Activated CD4-positive, alpha-beta T cell treated with anti-CD3 and anti-CD28 coated beads, Interleukin-2, amount 50 U/mL, for 4 hours (primary cell): ENCODE results near the gene PPIL6.

Experiments used
- DNase-seq, 2 experiments: peaks; one replicate each; pipeline ENCODE4 v3.0.0-alpha.2; 2020

PPIL6 gene

GRCh38 chr6:109440331-109441068 is at the start of gene PPIL6, which contains the start of gene SMPD2:
TSS of gene PPIL6 (minus strand) at chr6:109440628. CDS start at chr6:109440590, 38 bp downstream.
TSS of gene SMPD2 (plus strand) at chr6:109440724. CDS start at chr6:109441122, 398 bp downstream.
- peak; percentile 65 to 69 for DNase-seq

GRCh38 chr6:109488001-109488400 is 47.6 kb upstream of the PPIL6 start:
- DNase-seq: no peak

GRCh38 chr6:109486068-109486467 is 45.6 kb upstream of the PPIL6 start:
- no peak for DNase-seq

- no peak for DNase-seq
Observed at GRCh38 chr6:109485266-109485935, 45.0 kb upstream of the PPIL6 start.

GRCh38 chr6:109484122-109484521 is 43.7 kb upstream of the PPIL6 start:
- DNase-seq: no peak

GRCh38 chr6:109483735-109484057 is 43.3 kb upstream of the PPIL6 start:
- DNase-seq: no peak

- DNase-seq: peak; percentile 85
Observed at GRCh38 chr6:109482905-109483734, 42.7 kb upstream of the PPIL6 start, which contains the start of gene ZBTB24. TSS of gene ZBTB24 (minus strand) at chr6:109483219. CDS start at chr6:109482026, 1,193 bp downstream.

- no peak for DNase-seq
Observed at GRCh38 chr6:109480993-109481480, 40.6 kb upstream of the PPIL6 start.

GRCh38 chr6:109478841-109479624 is 38.6 kb upstream of the PPIL6 start:
- DNase-seq: no peak

- DNase-seq: no peak
Observed at GRCh38 chr6:109478222-109478805, 37.9 kb upstream of the PPIL6 start.

- no peak for DNase-seq
Observed at GRCh38 chr6:109477725-109478124, 37.3 kb upstream of the PPIL6 start.

GRCh38 chr6:109477184-109477583 is 36.8 kb upstream of the PPIL6 start:
- no peak for DNase-seq

GRCh38 chr6:109475625-109476024 is 35.2 kb upstream of the PPIL6 start:
- no peak for DNase-seq

- no peak for DNase-seq
Observed at GRCh38 chr6:109474995-109475394, 34.6 kb upstream of the PPIL6 start.

GRCh38 chr6:109473120-109473519 is 32.7 kb upstream of the PPIL6 start:
- DNase-seq: no peak

- no peak for DNase-seq
Observed at GRCh38 chr6:109472132-109472995, 31.9 kb upstream of the PPIL6 start.

- DNase-seq: no peak
Observed at GRCh38 chr6:109471105-109471810, 30.8 kb upstream of the PPIL6 start.

- no peak for DNase-seq
Observed at GRCh38 chr6:109469591-109470189, 29.3 kb upstream of the PPIL6 start.

- DNase-seq: no peak
Observed at GRCh38 chr6:109467696-109468095, 27.3 kb upstream of the PPIL6 start.
